ENCODE results near the gene INO80C.

DNA sequence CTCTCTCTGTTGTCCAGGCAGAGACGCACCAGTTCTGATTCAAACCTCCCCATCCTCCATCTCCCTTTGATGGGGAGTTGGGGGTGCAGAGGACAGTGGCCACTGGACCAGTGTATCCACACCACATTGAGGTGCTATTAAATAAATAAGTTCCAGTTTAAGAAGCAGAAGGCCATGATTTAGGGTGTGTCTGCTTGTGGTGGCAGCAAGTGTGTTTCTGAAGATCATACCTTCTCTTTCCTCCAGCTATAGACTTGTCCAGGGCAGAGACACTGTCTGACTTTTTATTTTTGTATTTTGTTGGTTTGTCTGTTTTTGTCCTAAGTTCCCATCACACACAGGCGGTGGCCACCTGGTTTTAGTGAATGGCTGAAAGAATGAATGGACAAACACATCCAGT is 16.5 kb upstream of the INO80C start:
- TF ChIP-seq, protein P1, sequence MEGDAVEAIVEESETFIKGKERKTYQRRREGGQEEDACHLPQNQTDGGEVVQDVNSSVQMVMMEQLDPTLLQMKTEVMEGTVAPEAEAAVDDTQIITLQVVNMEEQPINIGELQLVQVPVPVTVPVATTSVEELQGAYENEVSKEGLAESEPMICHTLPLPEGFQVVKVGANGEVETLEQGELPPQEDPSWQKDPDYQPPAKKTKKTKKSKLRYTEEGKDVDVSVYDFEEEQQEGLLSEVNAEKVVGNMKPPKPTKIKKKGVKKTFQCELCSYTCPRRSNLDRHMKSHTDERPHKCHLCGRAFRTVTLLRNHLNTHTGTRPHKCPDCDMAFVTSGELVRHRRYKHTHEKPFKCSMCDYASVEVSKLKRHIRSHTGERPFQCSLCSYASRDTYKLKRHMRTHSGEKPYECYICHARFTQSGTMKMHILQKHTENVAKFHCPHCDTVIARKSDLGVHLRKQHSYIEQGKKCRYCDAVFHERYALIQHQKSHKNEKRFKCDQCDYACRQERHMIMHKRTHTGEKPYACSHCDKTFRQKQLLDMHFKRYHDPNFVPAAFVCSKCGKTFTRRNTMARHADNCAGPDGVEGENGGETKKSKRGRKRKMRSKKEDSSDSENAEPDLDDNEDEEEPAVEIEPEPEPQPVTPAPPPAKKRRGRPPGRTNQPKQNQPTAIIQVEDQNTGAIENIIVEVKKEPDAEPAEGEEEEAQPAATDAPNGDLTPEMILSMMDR (IDR thresholded peaks at IDR 0.05): no peak
- TF ChIP-seq POLR2A (IDR thresholded peaks at IDR 0.05) (no peak), POLR2AphosphoS5 (IDR thresholded peaks at IDR 0.05) (no peak), EP300 (IDR thresholded peaks at IDR 0.05) (no peak)
